ENCODE measurements around the gene ST6GALNAC2.

ST6GALNAC2 gene

GRCh38 chr17:76599694-76600460 lies 14.2 kb upstream of the ST6GALNAC2 start:
- no peak for DNase-seq (ENCODE audit: extremely low read depth in 1 of 2, low read depth in 1 of 2)

GRCh38 chr17:76598004-76598439 lies 12.4 kb upstream of the ST6GALNAC2 start:
- DNase-seq (ENCODE audit: extremely low read depth in 1 of 2, low read depth in 1 of 2): no peak

GRCh38 chr17:76597156-76598003 lies 11.7 kb upstream of the ST6GALNAC2 start:
- no peak for DNase-seq (ENCODE audit: extremely low read depth in 1 of 2, low read depth in 1 of 2)

GRCh38 chr17:76594690-76595089 lies 9.0 kb upstream of the ST6GALNAC2 start:
- no peak for DNase-seq (ENCODE audit: extremely low read depth in 1 of 2, low read depth in 1 of 2)

- DNase-seq (ENCODE audit: extremely low read depth in 1 of 2, low read depth in 1 of 2): no peak
These were observed 8.3 kb upstream of the ST6GALNAC2 start for GRCh38 chr17:76593959-76594358.

GRCh38 chr17:76593384-76593826 lies 7.7 kb upstream of the ST6GALNAC2 start:
- DNase-seq (ENCODE audit: extremely low read depth in 1 of 2, low read depth in 1 of 2): no peak

GRCh38 chr17:76588182-76588581 lies 2.5 kb upstream of the ST6GALNAC2 start:
- DNase-seq (ENCODE audit: extremely low read depth in 1 of 2, low read depth in 1 of 2): no peak

GRCh38 chr17:76586741-76587487 lies 1.3 kb upstream of the ST6GALNAC2 start:
- DNase-seq (ENCODE audit: extremely low read depth in 1 of 2, low read depth in 1 of 2): no peak

- DNase-seq (ENCODE audit: extremely low read depth in 1 of 2, low read depth in 1 of 2): no peak
These were observed 519 bp downstream of the ST6GALNAC2 start for GRCh38 chr17:76585033-76585648.

GRCh38 chr17:76584427-76585032 lies 1.1 kb downstream of the ST6GALNAC2 start:
- DNase-seq (ENCODE audit: extremely low read depth in 1 of 2, low read depth in 1 of 2): no peak

- DNase-seq (ENCODE audit: extremely low read depth in 1 of 2, low read depth in 1 of 2): no peak
These were observed 3.0 kb downstream of the ST6GALNAC2 start for GRCh38 chr17:76582660-76583059.

- no peak for DNase-seq (ENCODE audit: extremely low read depth in 1 of 2, low read depth in 1 of 2)
These were observed 4.1 kb downstream of the ST6GALNAC2 start for GRCh38 chr17:76581515-76581914.

- no peak for DNase-seq (ENCODE audit: extremely low read depth in 1 of 2, low read depth in 1 of 2)
These were observed 6.4 kb downstream of the ST6GALNAC2 start for GRCh38 chr17:76579281-76579680.

GRCh38 chr17:76578376-76578775 lies 7.3 kb downstream of the ST6GALNAC2 start:
- no peak for DNase-seq (ENCODE audit: extremely low read depth in 1 of 2, low read depth in 1 of 2)

GRCh38 chr17:76577876-76578275 lies 7.8 kb downstream of the ST6GALNAC2 start:
- no peak for DNase-seq (ENCODE audit: extremely low read depth in 1 of 2, low read depth in 1 of 2)

- DNase-seq (ENCODE audit: extremely low read depth in 1 of 2, low read depth in 1 of 2): no peak
These were observed 9.5 kb downstream of the ST6GALNAC2 start for GRCh38 chr17:76576189-76576588.

GRCh38 chr17:76575570-76575969 lies 10.1 kb downstream of the ST6GALNAC2 start:
- no peak for DNase-seq (ENCODE audit: extremely low read depth in 1 of 2, low read depth in 1 of 2)

- no peak for DNase-seq (ENCODE audit: extremely low read depth in 1 of 2, low read depth in 1 of 2)
These were observed 11.5 kb downstream of the ST6GALNAC2 start for GRCh38 chr17:76574166-76574565.

- no peak for DNase-seq (ENCODE audit: extremely low read depth in 1 of 2, low read depth in 1 of 2)
These were observed 12.6 kb downstream of the ST6GALNAC2 start for GRCh38 chr17:76573096-76573495.

- no peak for DNase-seq (ENCODE audit: extremely low read depth in 1 of 2, low read depth in 1 of 2)
These were observed 13.3 kb downstream of the ST6GALNAC2 start for GRCh38 chr17:76572201-76572910.

Measured in stimulated activated CD8-positive, alpha-beta memory T cell treated with anti-CD3 and anti-CD28 coated beads, Interleukin-7, amount 100 ng/mL, for 48 hours (primary cell).